Activated T-cell treated with anti-CD3 and anti-CD28 coated beads for 4 hours (primary cell): ENCODE measurements around the gene SLC39A6.
"Not testable (repeated sequence)": the region's sequence is repeated elsewhere in the genome, so short reads cannot be mapped to it uniquely, and the experiment has no call there.

ENCODE experiments used
- DNase-seq: peaks from one replicate; pipeline ENCODE4 v3.0.0-alpha.2; 2020

SLC39A6 gene

GRCh38 chr18:36129300-36130038 is at the start of gene SLC39A6, which contains the start of gene ELP2:
Gene SLC39A6, minus strand, starts transcription at chr18:36129340. Its CDS starts 2,333 bp downstream, at chr18:36127007.
Gene ELP2, plus strand, starts transcription at chr18:36129899. Its CDS starts 35 bp downstream, at chr18:36129934.
- peak; percentile 92 for DNase-seq

GRCh38 chr18:36177913-36178312 is 48.8 kb upstream of the SLC39A6 start:
- no peak for DNase-seq

GRCh38 chr18:36176711-36177110 is 47.6 kb upstream of the SLC39A6 start:
- DNase-seq = no peak

- DNase-seq = no peak
These were observed 47.0 kb upstream of the SLC39A6 start for GRCh38 chr18:36176177-36176584.

GRCh38 chr18:36175481-36175880 is 46.3 kb upstream of the SLC39A6 start:
- no peak for DNase-seq

GRCh38 chr18:36169938-36170337 is 40.8 kb upstream of the SLC39A6 start:
- DNase-seq = no peak

GRCh38 chr18:36168296-36168695 is 39.2 kb upstream of the SLC39A6 start:
- not testable (repeated sequence) for DNase-seq

- no peak for DNase-seq
These were observed 38.6 kb upstream of the SLC39A6 start for GRCh38 chr18:36167692-36168218.

- DNase-seq = no peak
These were observed 33.8 kb upstream of the SLC39A6 start for GRCh38 chr18:36162981-36163380.

- DNase-seq = no peak
These were observed 31.8 kb upstream of the SLC39A6 start for GRCh38 chr18:36160959-36161371.

- DNase-seq = no peak
These were observed 29.2 kb upstream of the SLC39A6 start for GRCh38 chr18:36158266-36158867.

GRCh38 chr18:36157441-36157840 is 28.3 kb upstream of the SLC39A6 start:
- no peak for DNase-seq

- no peak for DNase-seq
These were observed 27.0 kb upstream of the SLC39A6 start for GRCh38 chr18:36155851-36156757.

- no peak for DNase-seq
These were observed 24.6 kb upstream of the SLC39A6 start for GRCh38 chr18:36153771-36154170.

- DNase-seq = no peak
These were observed 24.1 kb upstream of the SLC39A6 start for GRCh38 chr18:36153203-36153602.

GRCh38 chr18:36152781-36153180 is 23.6 kb upstream of the SLC39A6 start:
- DNase-seq = no peak

GRCh38 chr18:36149514-36150289 is 20.6 kb upstream of the SLC39A6 start:
- DNase-seq = no peak

- DNase-seq = no peak
These were observed 14.3 kb upstream of the SLC39A6 start for GRCh38 chr18:36143391-36143790.

GRCh38 chr18:36142751-36143150 is 13.6 kb upstream of the SLC39A6 start:
- no peak for DNase-seq

GRCh38 chr18:36141576-36141975 is 12.4 kb upstream of the SLC39A6 start:
- DNase-seq = no peak

- no peak for DNase-seq
These were observed 10.1 kb upstream of the SLC39A6 start for GRCh38 chr18:36139245-36139644.

- DNase-seq = no peak
These were observed 6.1 kb upstream of the SLC39A6 start for GRCh38 chr18:36135264-36135663.
